Gastrocnemius medialis (tissue), 4 donors: Measurements from ENCODE around the gene ZNF536. TPM values are rescaled to one million over a fixed set of nuclear protein-coding genes. Genes with fewer than 3 reads are reported as not detected.

ENCODE experiments used
- ATAC-seq, 2 donors: fragments of 150-250 bp; one replicate each; pipeline ENCODE4 v1.9.1; 2016
- DNase-seq, 2 donors: peaks; one replicate each; pipeline ENCODE4 v3.0.0-alpha.2; 2019
- H3K27ac ChIP-seq, 4 donors: fragments of 200-600 bp; sonication (generic); 1 replicate in 1 of 4; 2 replicates in 3 of 4; pipeline ENCODE4 v1.5.1; 2016 to 2018; ENCODE audit warnings: mild to moderate bottlenecking in 2 of 4, moderate library complexity in 1 of 4
- H3K27me3 ChIP-seq, 3 donors: fragments of 200-600 bp; sonication (generic) in 2 of 3; 1 replicate in 1 of 3; 2 replicates in 2 of 3; pipeline versions ENCODE4 v1.5.1 to v1.6.0; 2016 to 2019; ENCODE audit warnings: mild to moderate bottlenecking in 1 of 3, moderate library complexity in 1 of 3
- H3K36me3 ChIP-seq, 2 donors: fragments of 200-600 bp; sonication (generic) in 1 of 2; one replicate each; pipeline ENCODE4 v1.5.1; 2017 to 2018
- H3K4me1 ChIP-seq, 2 donors: fragments of 200-600 bp; sonication (generic) in 1 of 2; one replicate each; pipeline ENCODE4 v1.5.1; 2016 to 2017; ENCODE audit warnings: mild to moderate bottlenecking in 2 of 2
- H3K4me3 ChIP-seq, 4 donors: fragments of 200-600 bp; sonication (generic) in 3 of 4; 1 replicate in 1 of 4; 2 replicates in 3 of 4; pipeline ENCODE4 v1.5.1; 2016 to 2019; ENCODE audit warnings: mild to moderate bottlenecking in 2 of 4
- H3K9me3 ChIP-seq, 3 donors: fragments of 200-600 bp; sonication (generic) in 2 of 3; 1 replicate in 1 of 3; 2 replicates in 2 of 3; pipeline ENCODE4 v1.5.1; 2016 to 2019
- CTCF ChIP-seq, 5 experiments: fragments of 450-650 bp in 3 of 5; fragments of 200-600 bp in 2 of 5; sonication (generic) in 2 of 5; IDR thresholded peaks in 4 of 5; conservative IDR thresholded peaks in 1 of 5; 1 replicate in 4 of 5; 2 replicates in 1 of 5; pipeline ENCODE4 v1.5.1; 2016 to 2019; ENCODE audit warnings: antibody characterized with exemption in 5 of 5, mild to moderate bottlenecking in 3 of 5, moderate library complexity in 3 of 5
- POLR2A ChIP-seq, 2 donors: fragments of 450-650 bp; IDR thresholded peaks; one replicate each; pipeline ENCODE4 v1.6.1; 2017; ENCODE audit warnings: antibody characterized with exemption in 2 of 2, mild to moderate bottlenecking in 2 of 2, moderate library complexity in 2 of 2
- in situ Hi-C, 4 donors: fragments of 200-750 bp; cut with MboI; loops; one replicate each; pipeline versions ENCODE4 v1.15.0 to v1.8.0; 2017; ENCODE audit warnings: low sequenced_read_pairs in 4 of 4
- intact Hi-C: fragments of 100-400 bp; cut with DNase I; formaldehyde crosslinking; loops from one replicate; pipeline ENCODE4 v1.15.1; 2023; ENCODE audit warnings: low total_unique reads
- total RNA-seq, 4 donors: library from RNA; depleted of rRNA; stranded (reverse); fragments of >200 nt; gene quantifications; one replicate each; pipeline versions ENCODE4 v1.1.0 to v1.2.3, GENCODE V29; 2016

ZNF536 gene
- total RNA-seq, 4 donors from 2014 or later: 0.12 to 0.44 (median 0.20) TPM; not detected in 1

GRCh38 chr19:30558793-30559192 is 186.6 kb downstream of the ZNF536 start:
- Histone ChIP-seq H3K27ac (no peak overlapping the region), H3K9me3 (no peaks in the 10 kb centered on the region), H3K4me3 (no peak overlapping the region), H3K36me3 (no peaks in the 10 kb centered on the region), H3K27me3 (no peaks in the 10 kb centered on the region), H3K4me1 (no peaks in the 10 kb centered on the region)
- no peak for TF ChIP-seq CTCF (IDR thresholded peaks at IDR 0.05 in 4 of 5, conservative IDR thresholded peaks at IDR 0.05 in 1 of 5)
- no peak for TF ChIP-seq POLR2A (IDR thresholded peaks at IDR 0.05)
- ATAC-seq (no peak), DNase-seq (no peak)
- intact Hi-C loops: no loop called here
- in situ Hi-C loops: no loop called here

- Histone ChIP-seq H3K36me3 (no peaks in the 10 kb centered on the region), H3K4me3 (no peak overlapping the region), H3K27me3 (no peaks in the 10 kb centered on the region), H3K4me1 (no peaks in the 10 kb centered on the region), H3K9me3 (no peaks in the 10 kb centered on the region), H3K27ac (no peak overlapping the region)
- DNase-seq (no peak), ATAC-seq (no peak)
- in situ Hi-C loops: no loop called here
- TF ChIP-seq CTCF (IDR thresholded peaks at IDR 0.05 in 4 of 5, conservative IDR thresholded peaks at IDR 0.05 in 1 of 5) (no peak), POLR2A (IDR thresholded peaks at IDR 0.05) (no peak)
- intact Hi-C loops: no loop called here
Measured at GRCh38 chr19:30559446-30559845, 187.3 kb downstream of the ZNF536 start.

- TF ChIP-seq CTCF (IDR thresholded peaks at IDR 0.05 in 4 of 5, conservative IDR thresholded peaks at IDR 0.05 in 1 of 5) (no peak), POLR2A (IDR thresholded peaks at IDR 0.05) (no peak)
- Histone ChIP-seq H3K27ac (no peak overlapping the region), H3K36me3 (no peaks in the 10 kb centered on the region), H3K9me3 (no peaks in the 10 kb centered on the region), H3K27me3 (no peaks in the 10 kb centered on the region), H3K4me1 (no peaks in the 10 kb centered on the region), H3K4me3 (no peak overlapping the region)
- ATAC-seq (no peak), DNase-seq (no peak)
- in situ Hi-C loops (no loop called here), intact Hi-C loops (no loop called here)
Measured at GRCh38 chr19:30562981-30563380, 190.8 kb downstream of the ZNF536 start.

- Histone ChIP-seq H3K27ac (no peak overlapping the region), H3K4me1 (no peaks in the 10 kb centered on the region), H3K4me3 (no peak overlapping the region), H3K36me3 (no peaks in the 10 kb centered on the region), H3K27me3 (no peaks in the 10 kb centered on the region), H3K9me3 (no peaks in the 10 kb centered on the region)
- in situ Hi-C loops: no loop called here
- ATAC-seq (no peak), DNase-seq (no peak)
- TF ChIP-seq CTCF (IDR thresholded peaks at IDR 0.05 in 4 of 5, conservative IDR thresholded peaks at IDR 0.05 in 1 of 5): no peak
- TF ChIP-seq POLR2A (IDR thresholded peaks at IDR 0.05): no peak
- intact Hi-C loops: no loop called here
Measured at GRCh38 chr19:30563691-30564090, 191.5 kb downstream of the ZNF536 start.

- Histone ChIP-seq H3K27me3 (no peaks in the 10 kb centered on the region), H3K9me3 (no peaks in the 10 kb centered on the region), H3K4me3 (no peak overlapping the region), H3K27ac (no peak overlapping the region), H3K36me3 (no peaks in the 10 kb centered on the region), H3K4me1 (no peaks in the 10 kb centered on the region)
- TF ChIP-seq CTCF (IDR thresholded peaks at IDR 0.05 in 4 of 5, conservative IDR thresholded peaks at IDR 0.05 in 1 of 5): no peak
- no peak for TF ChIP-seq POLR2A (IDR thresholded peaks at IDR 0.05)
- ATAC-seq: no peak
- intact Hi-C loops (no loop called here), in situ Hi-C loops (no loop called here)
- DNase-seq: no peak
Measured at GRCh38 chr19:30564551-30565011, 192.4 kb downstream of the ZNF536 start.
